Stimulated activated CD4-positive, alpha-beta T cell treated with anti-CD3 and anti-CD28 coated beads, Interleukin-2, amount 100 ng/mL, for 4 hours (primary cell): ENCODE measurements around the gene OR1L1.

Experiments
- DNase-seq: peaks from one replicate; pipeline ENCODE4 v3.0.0-alpha.2; 2020; ENCODE audit warnings: low read depth

Gene OR1L1

GRCh38 chr9:122661416-122661815 lies at the start of gene OR1L1:
OR1L1 (plus strand) TSS chr9:122661716; CDS start chr9:122661716, 0 bp downstream.
- no peak for DNase-seq

GRCh38 chr9:122614362-122614761 lies 47.2 kb upstream of the OR1L1 start, which contains the start of gene OR1Q1:
OR1Q1 (plus strand) TSS chr9:122614738; CDS start chr9:122614738, 0 bp downstream.
- DNase-seq = no peak

- DNase-seq = no peak
These were observed 41.5 kb upstream of the OR1L1 start for GRCh38 chr9:122619996-122620395.

GRCh38 chr9:122642226-122642625 lies 19.3 kb upstream of the OR1L1 start:
- DNase-seq = no peak

GRCh38 chr9:122656378-122656777 lies 5.1 kb upstream of the OR1L1 start:
- no peak for DNase-seq

- no peak for DNase-seq
These were observed 4.0 kb upstream of the OR1L1 start, which contains the start of gene OR1B1 for GRCh38 chr9:122657527-122657926. OR1B1 (minus strand) TSS chr9:122657627.

- DNase-seq = no peak
These were observed 11.0 kb downstream of the OR1L1 start for GRCh38 chr9:122672481-122672880.

- no peak for DNase-seq
These were observed 23.3 kb downstream of the OR1L1 start for GRCh38 chr9:122684851-122685250.

- no peak for DNase-seq
These were observed 34.2 kb downstream of the OR1L1 start for GRCh38 chr9:122695696-122696095.
